ENCODE results near the gene GPI. TPM values are rescaled to one million over a fixed set of nuclear protein-coding genes. Genes with fewer than 3 reads are reported as not detected.

Gene GPI
- total RNA-seq, 1 donor, result 102 TPM

DNA sequence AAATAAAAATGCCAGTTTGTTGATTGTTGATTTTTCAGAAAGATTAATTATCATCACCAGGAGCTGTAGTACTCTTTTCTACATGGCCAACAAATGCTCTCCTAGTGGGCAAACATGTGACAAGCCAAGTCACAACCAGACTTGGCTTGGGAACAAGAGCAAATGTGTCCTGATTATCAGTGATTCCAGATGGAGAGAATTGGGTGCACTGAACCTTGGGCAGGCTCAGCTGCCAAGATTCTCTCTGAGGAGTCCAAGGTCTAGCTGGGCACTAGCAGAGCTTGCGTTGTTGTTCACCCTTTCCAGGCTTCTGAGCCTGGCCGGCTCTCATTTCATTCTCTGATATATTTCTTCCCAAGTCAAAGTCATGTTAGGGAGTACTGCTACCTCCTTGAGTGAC is 27.3 kb upstream of the GPI start:
- no peak for DNase-seq (ENCODE audit: low read depth)

DNA sequence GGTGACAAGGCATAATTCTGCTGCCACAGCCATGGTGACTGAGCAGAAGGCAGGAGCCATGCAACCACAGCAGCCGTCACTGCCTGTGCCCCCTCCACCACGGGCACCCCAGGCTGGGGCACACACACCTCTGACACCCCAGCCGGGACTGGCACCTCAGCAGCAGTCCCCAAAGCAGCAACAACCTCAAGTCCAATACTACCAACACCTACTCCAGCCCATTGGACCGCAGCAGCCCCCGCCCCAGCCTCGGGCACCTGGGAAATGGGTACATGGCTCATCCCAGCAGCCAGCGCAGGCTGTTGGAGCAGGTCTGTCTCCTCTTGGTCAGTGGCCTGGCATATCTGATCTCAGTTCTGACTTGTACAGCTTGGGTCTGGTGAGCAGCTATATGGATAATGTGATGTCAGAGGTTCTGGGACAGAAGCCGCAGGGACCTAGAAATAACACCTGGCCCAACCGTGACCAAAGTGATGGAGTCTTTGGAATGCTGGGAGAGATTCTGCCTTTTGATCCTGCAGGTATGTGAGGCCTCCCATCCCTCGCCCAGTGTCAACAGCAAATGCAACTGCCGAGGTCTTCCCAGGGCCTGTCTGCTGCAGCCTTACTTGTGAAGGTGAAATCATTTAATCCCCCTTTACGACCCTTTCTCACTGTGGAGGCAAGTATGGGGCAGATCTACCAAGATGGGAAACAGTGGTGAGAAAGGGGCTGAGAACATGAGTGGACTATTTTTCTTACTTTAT is 22.9 kb upstream of the GPI start:
- TF ChIP-seq, protein P1, sequence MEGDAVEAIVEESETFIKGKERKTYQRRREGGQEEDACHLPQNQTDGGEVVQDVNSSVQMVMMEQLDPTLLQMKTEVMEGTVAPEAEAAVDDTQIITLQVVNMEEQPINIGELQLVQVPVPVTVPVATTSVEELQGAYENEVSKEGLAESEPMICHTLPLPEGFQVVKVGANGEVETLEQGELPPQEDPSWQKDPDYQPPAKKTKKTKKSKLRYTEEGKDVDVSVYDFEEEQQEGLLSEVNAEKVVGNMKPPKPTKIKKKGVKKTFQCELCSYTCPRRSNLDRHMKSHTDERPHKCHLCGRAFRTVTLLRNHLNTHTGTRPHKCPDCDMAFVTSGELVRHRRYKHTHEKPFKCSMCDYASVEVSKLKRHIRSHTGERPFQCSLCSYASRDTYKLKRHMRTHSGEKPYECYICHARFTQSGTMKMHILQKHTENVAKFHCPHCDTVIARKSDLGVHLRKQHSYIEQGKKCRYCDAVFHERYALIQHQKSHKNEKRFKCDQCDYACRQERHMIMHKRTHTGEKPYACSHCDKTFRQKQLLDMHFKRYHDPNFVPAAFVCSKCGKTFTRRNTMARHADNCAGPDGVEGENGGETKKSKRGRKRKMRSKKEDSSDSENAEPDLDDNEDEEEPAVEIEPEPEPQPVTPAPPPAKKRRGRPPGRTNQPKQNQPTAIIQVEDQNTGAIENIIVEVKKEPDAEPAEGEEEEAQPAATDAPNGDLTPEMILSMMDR (IDR thresholded peaks at IDR 0.05; ENCODE audit: insufficient read depth, low read depth, low read length), result no peak
- DNase-seq (ENCODE audit: low read depth), result no peak
- H3K4me3 ChIP-seq (ENCODE audit: low read depth, low read length), result no peak overlapping the region

More for the DNA sequence above, 27.3 kb upstream of the GPI start:
- H3K4me3 ChIP-seq (ENCODE audit: low read depth, low read length), result no peak overlapping the region
- TF ChIP-seq, protein P1 (IDR thresholded peaks at IDR 0.05; ENCODE audit: insufficient read depth, low read depth, low read length), result no peak

DNA sequence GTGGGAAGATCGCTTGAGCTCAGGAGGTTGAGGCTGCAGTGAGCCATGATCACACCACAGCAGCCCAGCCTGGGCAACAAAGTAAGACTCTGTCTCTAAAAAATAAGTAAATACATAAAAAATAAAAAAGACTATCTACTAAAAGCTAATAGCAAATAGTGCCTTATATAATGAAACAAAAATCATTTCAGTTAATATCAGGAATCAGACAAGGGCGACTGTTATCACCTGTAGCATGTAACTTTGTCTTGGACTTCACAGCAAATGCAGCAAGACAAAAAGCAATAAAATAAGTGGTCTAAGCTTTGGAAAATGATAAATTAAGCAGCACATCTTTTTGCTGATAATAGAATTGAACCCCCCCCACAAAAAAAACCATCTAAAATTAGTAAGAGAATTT is 21.2 kb upstream of the GPI start:
- no peak overlapping the region for H3K4me3 ChIP-seq (ENCODE audit: low read depth, low read length)
- no peak for DNase-seq (ENCODE audit: low read depth)
- TF ChIP-seq, protein P1 (IDR thresholded peaks at IDR 0.05; ENCODE audit: insufficient read depth, low read depth, low read length), result no peak

DNA sequence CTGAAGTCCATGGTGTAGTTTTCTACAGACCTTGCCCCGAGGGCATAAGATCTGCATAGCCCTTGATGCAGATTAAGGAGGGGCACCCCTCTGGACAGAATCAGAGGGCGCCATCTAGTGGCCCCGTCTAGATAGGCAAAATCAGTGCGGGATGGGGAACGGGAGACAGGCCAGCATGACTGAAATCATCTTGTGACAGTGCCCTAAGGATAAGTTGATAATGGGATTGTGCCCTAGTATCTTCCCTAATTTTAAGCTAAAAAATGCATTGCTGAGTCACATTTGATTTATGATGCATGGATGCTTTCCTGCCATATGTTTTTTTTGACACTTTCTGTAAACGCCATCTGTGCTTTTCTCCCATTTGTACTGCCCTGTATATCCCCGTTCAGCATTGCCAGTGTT is 19.0 kb upstream of the GPI start:
- no peak overlapping the region for H3K4me3 ChIP-seq (ENCODE audit: low read depth, low read length)
- TF ChIP-seq, protein P1 (IDR thresholded peaks at IDR 0.05; ENCODE audit: insufficient read depth, low read depth, low read length), result peak; percentile 95
- DNase-seq (ENCODE audit: low read depth), result peak; percentile 70

DNA sequence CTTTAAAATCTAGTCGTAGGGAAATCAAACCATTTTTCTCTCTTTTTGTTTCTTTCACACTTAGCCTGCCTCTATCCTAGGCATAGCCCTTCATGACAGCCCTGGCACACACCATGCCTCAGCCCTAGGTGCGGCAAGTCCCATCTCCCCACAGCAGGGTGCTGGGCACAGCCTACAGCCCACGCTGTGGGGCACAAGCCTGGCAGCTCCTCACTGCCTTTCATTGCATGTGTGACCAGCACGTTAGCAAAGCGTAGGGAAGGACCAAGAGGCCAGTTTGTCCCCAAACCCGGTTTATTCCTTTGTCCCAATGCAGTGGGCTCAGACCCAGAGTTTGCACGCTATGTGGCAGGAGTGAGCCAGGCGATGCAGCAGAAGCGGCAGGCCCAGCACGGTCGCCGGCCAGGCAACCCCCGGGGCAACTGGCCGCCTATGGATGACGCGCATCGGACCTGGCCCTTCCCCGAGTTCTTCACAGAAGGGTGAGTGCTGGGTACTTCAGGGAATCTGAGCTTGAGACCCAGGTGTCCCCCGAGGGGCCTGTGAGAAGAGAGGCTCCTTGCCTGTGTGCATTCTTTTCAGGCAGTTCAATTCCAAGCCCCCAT is 17.3 kb upstream of the GPI start:
- no peak overlapping the region for H3K4me3 ChIP-seq (ENCODE audit: low read depth, low read length)
- TF ChIP-seq, protein P1 (IDR thresholded peaks at IDR 0.05; ENCODE audit: insufficient read depth, low read depth, low read length), result no peak
- DNase-seq (ENCODE audit: low read depth), result no peak

DNA sequence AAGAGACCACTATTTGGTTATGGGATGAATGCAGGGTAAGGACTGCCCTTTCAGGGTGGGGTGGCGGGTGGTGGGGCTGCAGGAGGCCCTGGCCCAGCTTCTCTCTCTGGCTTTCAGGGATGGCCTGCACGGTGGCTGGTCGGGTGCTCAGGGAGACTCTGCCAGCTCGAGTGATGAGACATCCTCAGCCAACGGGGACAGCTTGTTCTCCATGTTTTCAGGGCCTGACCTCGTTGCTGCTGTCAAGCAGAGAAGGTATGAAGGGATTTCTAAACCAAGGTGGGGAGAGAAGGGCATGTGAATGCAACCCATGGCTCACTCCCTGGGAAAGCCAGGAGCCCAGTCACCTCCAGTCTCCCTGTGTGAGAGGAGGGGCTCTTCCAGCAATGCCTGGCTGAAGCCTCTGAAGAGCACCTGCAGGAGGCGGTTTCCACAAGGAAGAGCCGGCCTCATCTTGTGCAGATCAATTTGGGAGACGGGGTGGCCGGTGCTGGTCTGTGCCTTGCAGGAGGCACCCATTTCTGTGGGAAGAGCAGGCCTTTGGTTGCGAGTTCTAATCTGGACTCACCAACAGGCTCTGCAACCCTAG is 16.0 kb upstream of the GPI start:
- DNase-seq (ENCODE audit: low read depth), result no peak
- TF ChIP-seq, protein P1 (IDR thresholded peaks at IDR 0.05; ENCODE audit: insufficient read depth, low read depth, low read length), result no peak
- H3K4me3 ChIP-seq (ENCODE audit: low read depth, low read length), result no peak overlapping the region

All from fibroblast of villous mesenchyme (primary cell).